ENCODE data around the gene MEP1A. TPM values are rescaled to one million over a fixed set of nuclear protein-coding genes. Genes with fewer than 3 reads are reported as not detected.

Gene MEP1A
- total RNA-seq, 1 experiment from 2014 or later: not detected

DNA sequence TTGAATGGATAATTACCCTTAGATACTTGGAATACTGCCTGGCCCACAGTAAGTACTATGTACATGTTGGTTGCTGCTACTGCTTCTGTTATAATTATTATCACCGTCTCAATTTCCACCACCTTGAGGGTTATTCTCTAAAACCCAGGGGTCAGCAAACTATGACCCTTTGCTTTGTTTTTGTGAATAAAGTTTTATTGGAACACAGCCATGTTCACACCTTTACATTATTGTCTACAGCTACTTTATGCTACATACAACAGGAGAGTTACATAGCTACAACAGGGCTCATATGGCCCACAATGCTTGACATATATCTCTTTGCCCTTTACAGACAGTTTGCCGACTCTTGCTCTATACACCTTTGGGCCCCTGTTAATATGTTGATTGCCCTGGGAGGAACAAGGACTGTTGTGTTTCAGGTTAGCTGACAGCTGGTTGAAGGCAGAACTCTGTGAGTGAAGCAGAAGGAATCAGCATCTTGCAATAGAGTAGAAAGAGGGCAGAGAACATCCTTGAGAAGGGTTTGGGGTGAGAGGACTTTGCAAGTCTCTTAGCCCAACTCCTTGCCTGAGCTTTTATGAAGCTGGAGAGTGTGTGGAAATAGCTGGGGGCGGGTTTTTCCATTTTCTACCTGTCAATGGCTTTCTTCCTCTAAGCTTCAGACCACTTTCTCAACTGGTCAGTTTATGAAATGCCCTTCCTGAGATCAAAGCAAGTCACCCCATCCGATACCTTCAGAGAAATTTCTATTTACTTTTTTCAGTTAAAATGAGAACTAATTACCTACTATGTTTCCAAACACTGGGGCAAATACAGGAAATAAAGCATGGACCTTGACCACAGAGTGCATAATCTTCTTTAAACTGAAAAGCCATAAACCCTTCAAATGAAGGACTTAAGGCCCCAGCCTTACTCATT lies 3.5 kb upstream of the MEP1A start:
- TF ChIP-seq, protein P1, sequence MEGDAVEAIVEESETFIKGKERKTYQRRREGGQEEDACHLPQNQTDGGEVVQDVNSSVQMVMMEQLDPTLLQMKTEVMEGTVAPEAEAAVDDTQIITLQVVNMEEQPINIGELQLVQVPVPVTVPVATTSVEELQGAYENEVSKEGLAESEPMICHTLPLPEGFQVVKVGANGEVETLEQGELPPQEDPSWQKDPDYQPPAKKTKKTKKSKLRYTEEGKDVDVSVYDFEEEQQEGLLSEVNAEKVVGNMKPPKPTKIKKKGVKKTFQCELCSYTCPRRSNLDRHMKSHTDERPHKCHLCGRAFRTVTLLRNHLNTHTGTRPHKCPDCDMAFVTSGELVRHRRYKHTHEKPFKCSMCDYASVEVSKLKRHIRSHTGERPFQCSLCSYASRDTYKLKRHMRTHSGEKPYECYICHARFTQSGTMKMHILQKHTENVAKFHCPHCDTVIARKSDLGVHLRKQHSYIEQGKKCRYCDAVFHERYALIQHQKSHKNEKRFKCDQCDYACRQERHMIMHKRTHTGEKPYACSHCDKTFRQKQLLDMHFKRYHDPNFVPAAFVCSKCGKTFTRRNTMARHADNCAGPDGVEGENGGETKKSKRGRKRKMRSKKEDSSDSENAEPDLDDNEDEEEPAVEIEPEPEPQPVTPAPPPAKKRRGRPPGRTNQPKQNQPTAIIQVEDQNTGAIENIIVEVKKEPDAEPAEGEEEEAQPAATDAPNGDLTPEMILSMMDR (conservative IDR thresholded peaks at IDR 0.05): no peak
- no peak for TF ChIP-seq EZH2 (IDR thresholded peaks at IDR 0.05; ENCODE audit: low read depth)
- Histone ChIP-seq H2AFZ (0 out of 2 replicates have a peak overlapping the region, but pooled peaks have one; percentile 44), H3K4me3 (no peak overlapping the region), H4K20me1 (ENCODE audit: insufficient read depth) (no peaks in the 10 kb centered on the region), H3K4me1 (replicated peaks; ENCODE audit: insufficient read depth) (no peaks in the 10 kb centered on the region), H3K9me2 (ENCODE audit: insufficient read depth) (no peaks in the 10 kb centered on the region), H3K9me3 (ENCODE audit: insufficient read depth, low read depth) (no peaks in the 10 kb centered on the region), H3K79me2 (ENCODE audit: low read depth) (no peaks in the 10 kb centered on the region), H3K27me3 (ENCODE audit: insufficient read depth, low read depth) (no peaks in the 10 kb centered on the region), H3K27ac (no peak overlapping the region), H3K4me2 (no peak overlapping the region), H3K36me3 (ENCODE audit: low read depth) (no peaks in the 10 kb centered on the region), H3F3A (ENCODE audit: insufficient read depth, low read depth) (peaks cover 3% of the 10 kb centered on the region; the same call in 1 of the 2 replicates)
- ChIA-PET POLR2A (ENCODE audit: unreplicated experiment) (no interaction called here), CTCF (interaction anchor here (0.8 kb wide), 1 partner anchor 356 kb away, joined by 3 read pairs; no protein-coding TSS in a partner anchor)
- no peak for DNase-seq
- intact Hi-C loops (cut with micrococcal nuclease; ENCODE audit: unreplicated experiment): no loop called here
- BruUV-seq (replicated peaks): no TSS peak

DNA sequence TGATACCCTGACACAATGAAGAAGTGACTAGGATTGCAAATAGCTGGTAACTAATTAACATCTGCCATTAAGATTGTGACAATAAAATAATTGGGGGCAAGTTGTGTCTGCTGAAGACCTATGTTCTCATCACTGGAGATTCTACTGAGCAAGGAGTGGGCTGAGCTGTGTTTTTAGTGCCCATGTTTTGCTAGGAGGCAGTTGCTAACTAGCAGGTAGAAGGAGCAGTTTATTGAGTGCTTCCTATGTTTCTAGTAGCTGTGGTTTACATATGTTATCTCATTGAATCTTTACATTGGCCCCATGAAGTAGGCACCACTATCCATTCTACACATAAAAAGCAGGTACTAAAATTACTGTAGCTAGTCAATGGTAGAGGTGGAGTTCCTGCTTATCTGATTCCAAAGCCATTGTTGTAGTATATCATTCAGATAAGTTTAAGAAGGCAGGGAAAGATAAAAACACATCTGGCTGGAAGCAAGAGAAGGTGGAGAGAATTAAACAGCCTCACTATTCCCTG lies 2.8 kb upstream of the MEP1A start:
- POLR2A ChIA-PET (ENCODE audit: unreplicated experiment): no interaction called here
- no TSS peak for BruUV-seq (replicated peaks)

DNA sequence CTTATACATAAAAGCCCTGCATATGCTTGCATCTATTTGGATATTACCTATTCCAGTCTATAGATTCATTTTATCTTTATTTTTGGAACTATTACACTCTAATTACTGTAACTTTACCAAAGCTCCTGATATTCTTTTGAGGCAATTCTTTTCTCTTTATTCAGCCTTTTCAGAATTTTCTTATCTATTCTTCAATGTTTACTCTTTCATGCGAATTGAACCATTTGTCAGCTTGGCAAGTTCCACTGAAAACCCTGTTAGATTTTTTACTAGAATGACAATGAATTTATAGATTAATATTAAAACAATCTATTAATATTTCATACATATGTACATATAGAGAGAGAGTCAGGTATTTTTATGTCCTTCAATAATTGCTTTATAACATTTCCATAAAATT lies 554 bp upstream of the MEP1A start:
- BruUV-seq (replicated peaks): no TSS peak
- CTCF ChIA-PET: no interaction called here

More for the DNA sequence above, 2.8 kb upstream of the MEP1A start:
- no peaks in the 10 kb centered on the region for H3K4me1 ChIP-seq (replicated peaks; ENCODE audit: insufficient read depth)
- intact Hi-C loops (cut with micrococcal nuclease; ENCODE audit: unreplicated experiment): no loop called here
- H3F3A ChIP-seq (ENCODE audit: insufficient read depth, low read depth): peaks cover 3% of the 10 kb centered on the region; the same call in 1 of the 2 replicates
- H3K4me3 ChIP-seq: no peak overlapping the region
- H4K20me1 ChIP-seq (ENCODE audit: insufficient read depth): no peaks in the 10 kb centered on the region
- no peaks in the 10 kb centered on the region for H3K9me2 ChIP-seq (ENCODE audit: insufficient read depth)
- H3K9me3 ChIP-seq (ENCODE audit: insufficient read depth, low read depth): no peaks in the 10 kb centered on the region
- CTCF ChIA-PET: no interaction called here
- H3K4me2 ChIP-seq: no peak overlapping the region
- H3K27ac ChIP-seq: no peak overlapping the region
- H3K36me3 ChIP-seq (ENCODE audit: low read depth): no peaks in the 10 kb centered on the region
- no peaks in the 10 kb centered on the region for H3K27me3 ChIP-seq (ENCODE audit: insufficient read depth, low read depth)
- TF ChIP-seq, protein P1 (conservative IDR thresholded peaks at IDR 0.05): no peak
- TF ChIP-seq EZH2 (IDR thresholded peaks at IDR 0.05; ENCODE audit: low read depth): no peak
- no peak for DNase-seq
- H3K79me2 ChIP-seq (ENCODE audit: low read depth): no peaks in the 10 kb centered on the region
- 0 out of 2 replicates have a peak overlapping the region, but pooled peaks have one; percentile 44 for H2AFZ ChIP-seq

More for the DNA sequence above, 554 bp upstream of the MEP1A start:
- no peak for TF ChIP-seq EZH2 (IDR thresholded peaks at IDR 0.05; ENCODE audit: low read depth)
- TF ChIP-seq, protein P1 (conservative IDR thresholded peaks at IDR 0.05): no peak
- Histone ChIP-seq H3K27ac (no peak overlapping the region), H3K9me3 (ENCODE audit: insufficient read depth, low read depth) (no peaks in the 10 kb centered on the region), H3K4me1 (replicated peaks; ENCODE audit: insufficient read depth) (peaks cover 10% of the 10 kb centered on the region; the same call in 1 of the 2 replicates), H3F3A (ENCODE audit: insufficient read depth, low read depth) (peaks cover 8% of the 10 kb centered on the region; the same call in 1 of the 2 replicates), H3K9me2 (ENCODE audit: insufficient read depth) (no peaks in the 10 kb centered on the region), H3K36me3 (ENCODE audit: low read depth) (no peaks in the 10 kb centered on the region), H2AFZ (no peak overlapping the region), H3K27me3 (ENCODE audit: insufficient read depth, low read depth) (no peaks in the 10 kb centered on the region), H3K79me2 (ENCODE audit: low read depth) (no peaks in the 10 kb centered on the region), H3K4me2 (no peak overlapping the region), H4K20me1 (ENCODE audit: insufficient read depth) (no peaks in the 10 kb centered on the region), H3K4me3 (no peak overlapping the region)
- no peak for DNase-seq
- intact Hi-C loops (cut with micrococcal nuclease; ENCODE audit: unreplicated experiment): no loop called here
- POLR2A ChIA-PET (ENCODE audit: unreplicated experiment): no interaction called here

Measured in PC-9 (cell line).